Ishikawa (cell line): Measurements from ENCODE around the gene LBHD1.

Source experiments
- CEBPB ChIP-seq: IDR thresholded peaks from 2 replicates; pipeline ENCODE4 v1.6.1; 2012
- CREB1 ChIP-seq: IDR thresholded peaks from 2 replicates; pipeline ENCODE4 v1.6.1; 2012; ENCODE audit warnings: low read depth
- EGR1 ChIP-seq: IDR thresholded peaks from 2 replicates; pipeline ENCODE4 v1.6.1; 2012
- EP300 ChIP-seq: IDR thresholded peaks from 2 replicates; pipeline ENCODE4 v1.6.1; 2012; ENCODE audit warnings: borderline replicate concordance
- FOXM1 ChIP-seq: IDR thresholded peaks from 2 replicates; pipeline ENCODE4 v1.6.1; 2012; ENCODE audit warnings: low read depth, borderline replicate concordance
- NFIC ChIP-seq: IDR thresholded peaks from 2 replicates; pipeline ENCODE4 v1.6.1; 2012
- RAD21 ChIP-seq: IDR thresholded peaks from 2 replicates; pipeline ENCODE4 v1.6.1; 2012; ENCODE audit warnings: low read depth
- TAF1 ChIP-seq: IDR thresholded peaks from 2 replicates; pipeline ENCODE4 v1.6.1; 2012; ENCODE audit warnings: low read depth, mild to moderate bottlenecking
- TCF12 ChIP-seq: IDR thresholded peaks from 2 replicates; pipeline ENCODE4 v1.6.1; 2012; ENCODE audit warnings: low read depth
- TEAD4 ChIP-seq: IDR thresholded peaks from 2 replicates; pipeline ENCODE4 v1.6.1; 2012
- YY1 ChIP-seq: IDR thresholded peaks from 2 replicates; pipeline ENCODE4 v1.6.1; 2012; ENCODE audit warnings: low read depth
- ZBTB7A ChIP-seq: IDR thresholded peaks from 2 replicates; pipeline ENCODE4 v1.6.1; 2012; ENCODE audit warnings: low read depth
- TF ChIP-seq, protein P1 (sequence below): IDR thresholded peaks from 2 replicates; pipeline ENCODE4 v1.6.1; 2012
- TF ChIP-seq, protein P2 (sequence below): IDR thresholded peaks from 2 replicates; pipeline ENCODE4 v1.6.1; 2012; ENCODE audit warnings: low read depth, mild to moderate bottlenecking
- TF ChIP-seq, protein P3 (sequence below): IDR thresholded peaks from 2 replicates; pipeline ENCODE4 v1.6.1; 2012

Gene LBHD1

DNA sequence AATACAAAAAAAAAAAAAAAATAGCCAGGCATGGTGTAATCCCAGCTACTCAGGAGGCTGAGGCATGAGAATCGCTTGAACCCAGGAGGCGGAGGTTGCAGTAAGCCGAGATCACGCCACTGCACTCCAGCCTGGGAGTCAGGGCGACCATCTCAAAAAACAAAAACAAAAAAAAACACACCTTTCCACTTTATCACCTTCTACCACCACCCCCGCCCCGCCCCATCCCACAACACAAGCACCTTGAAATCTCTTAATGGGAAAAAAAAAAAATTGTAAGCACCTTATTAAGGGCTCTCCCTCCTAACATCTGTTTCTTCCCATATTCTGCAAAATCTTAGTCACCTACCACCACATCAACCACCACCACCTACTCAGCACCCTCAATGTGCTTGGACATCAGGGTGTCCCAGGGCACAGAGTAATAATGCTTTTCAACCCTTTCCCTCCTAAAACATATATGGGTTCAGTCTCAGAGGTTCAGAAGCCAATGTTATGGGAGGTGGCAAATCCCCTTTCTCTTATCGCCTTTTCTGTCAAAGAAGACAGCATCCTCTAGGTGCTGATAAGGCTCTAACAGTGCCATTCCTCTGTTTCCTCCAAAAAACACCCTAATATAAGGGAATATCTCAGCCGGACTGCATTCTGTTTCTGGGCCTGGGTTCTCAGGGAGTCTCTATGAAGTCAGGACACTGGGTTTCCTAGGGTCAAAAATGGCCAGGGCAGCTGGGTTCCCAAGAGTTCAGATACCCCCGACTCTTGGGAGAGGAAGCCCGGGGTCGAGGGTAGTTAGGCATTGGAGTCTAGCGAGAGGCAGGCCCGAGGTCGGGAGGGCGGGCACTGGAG, 19.7 kb downstream of the LBHD1 start:
- TF ChIP-seq ZBTB7A (no peak), CEBPB (no peak), TCF12 (no peak), TEAD4 (no peak), EP300 (no peak), EGR1 (no peak), NFIC (no peak), TAF1 (no peak), CREB1 (no peak), FOXM1 (no peak), YY1 (no peak), RAD21 (no peak)
- TF ChIP-seq, protein P1, sequence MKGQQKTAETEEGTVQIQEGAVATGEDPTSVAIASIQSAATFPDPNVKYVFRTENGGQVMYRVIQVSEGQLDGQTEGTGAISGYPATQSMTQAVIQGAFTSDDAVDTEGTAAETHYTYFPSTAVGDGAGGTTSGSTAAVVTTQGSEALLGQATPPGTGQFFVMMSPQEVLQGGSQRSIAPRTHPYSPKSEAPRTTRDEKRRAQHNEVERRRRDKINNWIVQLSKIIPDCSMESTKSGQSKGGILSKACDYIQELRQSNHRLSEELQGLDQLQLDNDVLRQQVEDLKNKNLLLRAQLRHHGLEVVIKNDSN = no peak
- TF ChIP-seq, protein P2, sequence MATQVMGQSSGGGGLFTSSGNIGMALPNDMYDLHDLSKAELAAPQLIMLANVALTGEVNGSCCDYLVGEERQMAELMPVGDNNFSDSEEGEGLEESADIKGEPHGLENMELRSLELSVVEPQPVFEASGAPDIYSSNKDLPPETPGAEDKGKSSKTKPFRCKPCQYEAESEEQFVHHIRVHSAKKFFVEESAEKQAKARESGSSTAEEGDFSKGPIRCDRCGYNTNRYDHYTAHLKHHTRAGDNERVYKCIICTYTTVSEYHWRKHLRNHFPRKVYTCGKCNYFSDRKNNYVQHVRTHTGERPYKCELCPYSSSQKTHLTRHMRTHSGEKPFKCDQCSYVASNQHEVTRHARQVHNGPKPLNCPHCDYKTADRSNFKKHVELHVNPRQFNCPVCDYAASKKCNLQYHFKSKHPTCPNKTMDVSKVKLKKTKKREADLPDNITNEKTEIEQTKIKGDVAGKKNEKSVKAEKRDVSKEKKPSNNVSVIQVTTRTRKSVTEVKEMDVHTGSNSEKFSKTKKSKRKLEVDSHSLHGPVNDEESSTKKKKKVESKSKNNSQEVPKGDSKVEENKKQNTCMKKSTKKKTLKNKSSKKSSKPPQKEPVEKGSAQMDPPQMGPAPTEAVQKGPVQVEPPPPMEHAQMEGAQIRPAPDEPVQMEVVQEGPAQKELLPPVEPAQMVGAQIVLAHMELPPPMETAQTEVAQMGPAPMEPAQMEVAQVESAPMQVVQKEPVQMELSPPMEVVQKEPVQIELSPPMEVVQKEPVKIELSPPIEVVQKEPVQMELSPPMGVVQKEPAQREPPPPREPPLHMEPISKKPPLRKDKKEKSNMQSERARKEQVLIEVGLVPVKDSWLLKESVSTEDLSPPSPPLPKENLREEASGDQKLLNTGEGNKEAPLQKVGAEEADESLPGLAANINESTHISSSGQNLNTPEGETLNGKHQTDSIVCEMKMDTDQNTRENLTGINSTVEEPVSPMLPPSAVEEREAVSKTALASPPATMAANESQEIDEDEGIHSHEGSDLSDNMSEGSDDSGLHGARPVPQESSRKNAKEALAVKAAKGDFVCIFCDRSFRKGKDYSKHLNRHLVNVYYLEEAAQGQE = no peak
- TF ChIP-seq, protein P3, sequence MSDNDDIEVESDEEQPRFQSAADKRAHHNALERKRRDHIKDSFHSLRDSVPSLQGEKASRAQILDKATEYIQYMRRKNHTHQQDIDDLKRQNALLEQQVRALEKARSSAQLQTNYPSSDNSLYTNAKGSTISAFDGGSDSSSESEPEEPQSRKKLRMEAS = no peak

DNA sequence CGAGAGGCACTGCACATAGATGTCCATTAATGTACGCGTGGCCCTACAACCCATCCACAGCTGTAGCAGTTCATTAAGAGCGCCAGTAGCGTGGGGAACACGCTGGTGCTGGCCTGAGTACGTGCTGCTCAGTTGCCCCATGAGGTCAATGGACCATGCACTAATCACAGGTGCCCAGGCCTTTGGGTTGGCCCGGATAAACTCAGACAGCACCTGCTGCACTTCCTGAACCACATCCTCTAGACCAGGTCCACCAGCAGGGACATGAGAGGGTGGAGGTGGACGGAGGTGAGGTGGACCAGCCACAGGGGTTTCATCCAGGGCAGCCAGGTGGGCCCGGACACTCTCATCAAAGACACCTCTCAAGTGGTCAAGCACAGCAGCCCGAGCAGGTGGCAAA, 22.6 kb downstream of the LBHD1 start:
- TF ChIP-seq, protein P3 = no peak
- TF ChIP-seq EP300 (no peak), YY1 (no peak), CEBPB (no peak), RAD21 (no peak), TEAD4 (no peak), CREB1 (no peak), TAF1 (no peak), ZBTB7A (no peak), FOXM1 (no peak), TCF12 (no peak), EGR1 (no peak), NFIC (no peak)
- TF ChIP-seq, protein P2 = no peak
- TF ChIP-seq, protein P1 = no peak

DNA sequence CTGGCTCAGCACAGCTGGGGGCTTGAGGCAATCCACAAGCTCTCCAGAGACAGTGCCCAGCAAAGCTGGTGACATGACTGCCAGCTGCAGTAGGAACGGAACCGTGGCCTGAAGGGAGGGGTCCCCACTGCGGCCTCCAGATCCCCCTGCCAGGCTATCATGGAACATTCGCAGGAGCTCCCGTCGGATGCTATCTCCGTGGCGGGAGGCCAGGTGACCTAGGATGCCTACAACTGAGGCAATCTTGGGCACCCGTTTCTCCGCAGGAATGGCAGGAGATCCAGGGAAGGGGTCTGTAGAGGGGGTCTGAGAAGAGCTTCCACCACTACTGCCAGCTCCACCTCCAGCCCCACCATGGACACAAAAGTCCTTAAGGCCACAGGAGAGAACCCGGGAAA, 23.1 kb downstream of the LBHD1 start:
- TF ChIP-seq EGR1 (no peak), RAD21 (no peak)
- TF ChIP-seq, protein P1 = no peak
- TF ChIP-seq, protein P3 = no peak

DNA sequence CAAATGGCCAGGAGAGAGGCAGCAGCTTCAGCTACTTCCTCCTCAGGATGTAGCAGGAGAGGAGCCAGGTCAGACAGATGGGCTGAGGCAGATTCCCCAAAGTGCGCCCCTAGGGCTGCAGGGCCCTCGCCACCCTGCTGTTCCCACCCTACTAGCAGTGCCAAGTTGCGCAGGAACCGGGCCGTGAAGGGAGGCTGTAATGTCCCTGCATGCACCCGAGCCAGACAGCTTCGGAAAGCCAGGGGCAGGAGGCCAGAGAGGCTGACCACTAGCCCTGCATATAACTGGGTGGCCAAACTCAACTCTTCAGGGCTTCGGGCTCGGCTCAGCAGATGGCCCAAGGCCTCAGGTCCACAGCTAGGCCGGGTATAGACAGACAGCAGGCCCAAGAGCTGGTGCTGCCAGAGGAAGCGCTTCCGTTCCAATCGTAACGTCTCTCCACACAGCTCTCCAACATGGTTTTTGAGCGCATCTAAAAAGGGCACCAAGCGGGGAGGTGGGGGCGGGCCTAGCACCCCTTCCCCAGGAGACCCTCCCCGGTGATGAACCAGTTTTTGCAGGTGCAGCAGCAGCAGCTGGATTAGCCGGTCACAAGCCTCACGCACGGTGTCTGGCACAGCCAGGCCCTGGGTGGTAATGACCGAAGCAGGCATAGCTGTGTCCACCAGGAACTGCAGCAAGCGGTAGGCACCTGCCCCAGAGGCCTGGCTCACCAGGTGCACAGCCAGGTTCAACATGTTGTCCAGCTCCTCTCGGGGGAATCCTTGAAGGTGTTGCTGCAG, 23.7 kb downstream of the LBHD1 start:
- TF ChIP-seq, protein P2 = no peak
- TF ChIP-seq, protein P1 = no peak
- no peak for TF ChIP-seq EP300
- TF ChIP-seq TEAD4 = no peak
- no peak for TF ChIP-seq NFIC
- TF ChIP-seq, protein P3 = no peak
- TF ChIP-seq RAD21 = no peak
- TF ChIP-seq EGR1 = no peak
- no peak for TF ChIP-seq CEBPB
- TF ChIP-seq TCF12 = no peak
- no peak for TF ChIP-seq TAF1
- TF ChIP-seq FOXM1 = no peak
- TF ChIP-seq YY1 = no peak
- no peak for TF ChIP-seq ZBTB7A
- no peak for TF ChIP-seq CREB1
